Smooth muscle cell (in vitro differentiated cells): Measurements from ENCODE around the gene RABGAP1L. TPM values are rescaled to one million over a fixed set of nuclear protein-coding genes. Genes with fewer than 3 reads are reported as not detected.

ENCODE experiments used
- DNase-seq: peaks from one replicate; lab custom pipeline; 2025; ENCODE audit not compliant: unreplicated experiment; lab: John Stamatoyannopoulos, UW
- H2AFZ ChIP-seq: fragments of 200-600 bp; sonication (generic); 2 replicates; pipeline ENCODE4 v1.6.0; 2016; ENCODE audit warnings: antibody characterized with exemption, low read depth, mild to moderate bottlenecking
- H3F3A ChIP-seq: fragments of 200-600 bp; sonication (generic); 2 replicates; pipeline ENCODE4 v1.6.0; 2017; ENCODE audit warnings: antibody characterized with exemption, low read depth
- H3K27ac ChIP-seq: fragments of 200-600 bp; sonication (generic); 2 replicates; pipeline ENCODE4 v1.5.1; 2016; ENCODE audit warnings: low read depth, mild to moderate bottlenecking
- H3K27me3 ChIP-seq: fragments of 200-600 bp; sonication (generic); 2 replicates; pipeline ENCODE4 v1.6.1; 2016; ENCODE audit warnings: low read depth, mild to moderate bottlenecking
- H3K36me3 ChIP-seq: fragments of 200-600 bp; sonication (generic); 2 replicates; pipeline ENCODE4 v1.5.1; 2016; ENCODE audit warnings: low read depth
- H3K4me1 ChIP-seq: fragments of 200-600 bp; sonication (generic); 2 replicates; pipeline ENCODE4 v1.5.1; 2016; ENCODE audit warnings: low read depth
- H3K4me2 ChIP-seq: fragments of 200-600 bp; sonication (generic); 2 replicates; pipeline ENCODE4 v1.6.0; 2016; ENCODE audit warnings: mild to moderate bottlenecking
- H3K4me3 ChIP-seq: fragments of 200-600 bp; sonication (generic); 2 replicates; pipeline ENCODE4 v1.5.1; 2016; ENCODE audit warnings: mild to moderate bottlenecking
- H3K79me2 ChIP-seq: fragments of 200-600 bp; sonication (generic); 2 replicates; pipeline ENCODE4 v1.6.0; 2016; ENCODE audit warnings: low read depth, mild to moderate bottlenecking
- H3K9ac ChIP-seq: fragments of 200-600 bp; sonication (generic); 2 replicates; pipeline ENCODE4 v1.6.0; 2016; ENCODE audit warnings: low read depth
- H3K9me3 ChIP-seq: fragments of 200-600 bp; sonication (generic); replicated peaks from 2 replicates; pipeline ENCODE4 v1.5.1; 2016; ENCODE audit warnings: low read depth
- H4K20me1 ChIP-seq: fragments of 200-600 bp; sonication (generic); 2 replicates; pipeline ENCODE4 v1.6.0; 2016; ENCODE audit warnings: low read depth
- WGBS: methylation state at CpG from one replicate; pipeline ENCODE4 v1.1.7; 2016; ENCODE audit warnings: low lambda C conversion rate; 5-methylcytosine and 5-hydroxymethylcytosine counted together
- polyA plus RNA-seq: library from polyadenylated mRNA; unstranded; fragments of >200 nt; fragmentation: Nextera tagmentation; extraction: Ambion mirVana; gene quantifications from 2 replicates; pipeline ENCODE4 v1.2.1, GENCODE V29; 2016
- total RNA-seq: library from RNA; depleted of rRNA; stranded (reverse); fragments of >200 nt; gene quantifications from 2 replicates; pipeline ENCODE4 v1.2.3, GENCODE V29; 2014
- TF ChIP-seq, protein P1 (sequence below): fragments of 200-600 bp; sonication (generic); IDR thresholded peaks from 2 replicates; pipeline ENCODE4 v1.5.1; 2017; ENCODE audit warnings: borderline replicate concordance, mild to moderate bottlenecking, antibody characterized with exemption; ENCODE audit not compliant: insufficient read depth, poor library complexity, severe bottlenecking

The RABGAP1L gene
- total and polyA plus RNA-seq, 2 experiments from 2014 or later: 4.8 to 24.7 TPM

DNA sequence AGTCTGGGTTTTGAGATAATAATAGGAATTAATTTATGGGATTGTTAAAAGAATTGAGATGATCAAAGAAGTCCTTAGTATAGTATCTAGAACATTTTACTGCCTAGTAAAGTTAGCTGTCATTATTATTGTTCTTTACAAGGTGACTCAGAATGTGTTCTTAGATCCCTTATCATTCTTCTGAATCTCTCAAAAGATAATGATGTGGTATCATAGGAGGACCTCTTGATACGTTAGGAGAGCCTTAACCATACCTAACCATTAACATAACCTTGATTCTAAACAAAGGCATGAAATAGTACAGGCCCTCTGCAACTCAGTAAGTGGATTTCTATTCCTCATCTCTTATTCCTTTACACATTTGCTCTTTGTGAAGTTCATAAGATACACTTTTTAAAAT lies 593.8 kb downstream of the RABGAP1L start:
- no peaks in the 10 kb centered on the region for H4K20me1 ChIP-seq

GRCh38 chr1:174761335-174761734 lies 602.0 kb downstream of the RABGAP1L start:
- TF ChIP-seq, protein P1, sequence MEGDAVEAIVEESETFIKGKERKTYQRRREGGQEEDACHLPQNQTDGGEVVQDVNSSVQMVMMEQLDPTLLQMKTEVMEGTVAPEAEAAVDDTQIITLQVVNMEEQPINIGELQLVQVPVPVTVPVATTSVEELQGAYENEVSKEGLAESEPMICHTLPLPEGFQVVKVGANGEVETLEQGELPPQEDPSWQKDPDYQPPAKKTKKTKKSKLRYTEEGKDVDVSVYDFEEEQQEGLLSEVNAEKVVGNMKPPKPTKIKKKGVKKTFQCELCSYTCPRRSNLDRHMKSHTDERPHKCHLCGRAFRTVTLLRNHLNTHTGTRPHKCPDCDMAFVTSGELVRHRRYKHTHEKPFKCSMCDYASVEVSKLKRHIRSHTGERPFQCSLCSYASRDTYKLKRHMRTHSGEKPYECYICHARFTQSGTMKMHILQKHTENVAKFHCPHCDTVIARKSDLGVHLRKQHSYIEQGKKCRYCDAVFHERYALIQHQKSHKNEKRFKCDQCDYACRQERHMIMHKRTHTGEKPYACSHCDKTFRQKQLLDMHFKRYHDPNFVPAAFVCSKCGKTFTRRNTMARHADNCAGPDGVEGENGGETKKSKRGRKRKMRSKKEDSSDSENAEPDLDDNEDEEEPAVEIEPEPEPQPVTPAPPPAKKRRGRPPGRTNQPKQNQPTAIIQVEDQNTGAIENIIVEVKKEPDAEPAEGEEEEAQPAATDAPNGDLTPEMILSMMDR: no peak
- no peaks in the 10 kb centered on the region for H3K9me3 ChIP-seq
- H3K27me3 ChIP-seq: no peaks in the 10 kb centered on the region
- no peaks in the 10 kb centered on the region for H3K4me1 ChIP-seq
- 94% methylated on average over 18 of the region's 19 CpGs for WGBS
- H3K36me3 ChIP-seq: no peaks in the 10 kb centered on the region
- no peak overlapping the region for H3K9ac ChIP-seq
- H3K4me2 ChIP-seq: no peak overlapping the region
- H2AFZ ChIP-seq: no peak overlapping the region
- no peak overlapping the region for H3K27ac ChIP-seq
- no peak for DNase-seq
- H3K79me2 ChIP-seq: no peaks in the 10 kb centered on the region
- no peaks in the 10 kb centered on the region for H4K20me1 ChIP-seq
- H3K4me3 ChIP-seq: no peak overlapping the region
- no peaks in the 10 kb centered on the region for H3F3A ChIP-seq

More for the DNA sequence above, 593.8 kb downstream of the RABGAP1L start:
- Histone ChIP-seq H2AFZ (no peak overlapping the region), H3K9ac (no peak overlapping the region), H3K4me1 (no peaks in the 10 kb centered on the region), H3K4me3 (no peak overlapping the region), H3K9me3 (no peaks in the 10 kb centered on the region), H3K79me2 (no peaks in the 10 kb centered on the region), H3K27me3 (no peaks in the 10 kb centered on the region), H3K27ac (no peak overlapping the region), H3K36me3 (no peaks in the 10 kb centered on the region), H3K4me2 (no peak overlapping the region), H3F3A (no peaks in the 10 kb centered on the region)
- no peak for DNase-seq
- TF ChIP-seq, protein P1: no peak
- 50% methylated on average over 1 of the region's 1 CpG for WGBS

DNA sequence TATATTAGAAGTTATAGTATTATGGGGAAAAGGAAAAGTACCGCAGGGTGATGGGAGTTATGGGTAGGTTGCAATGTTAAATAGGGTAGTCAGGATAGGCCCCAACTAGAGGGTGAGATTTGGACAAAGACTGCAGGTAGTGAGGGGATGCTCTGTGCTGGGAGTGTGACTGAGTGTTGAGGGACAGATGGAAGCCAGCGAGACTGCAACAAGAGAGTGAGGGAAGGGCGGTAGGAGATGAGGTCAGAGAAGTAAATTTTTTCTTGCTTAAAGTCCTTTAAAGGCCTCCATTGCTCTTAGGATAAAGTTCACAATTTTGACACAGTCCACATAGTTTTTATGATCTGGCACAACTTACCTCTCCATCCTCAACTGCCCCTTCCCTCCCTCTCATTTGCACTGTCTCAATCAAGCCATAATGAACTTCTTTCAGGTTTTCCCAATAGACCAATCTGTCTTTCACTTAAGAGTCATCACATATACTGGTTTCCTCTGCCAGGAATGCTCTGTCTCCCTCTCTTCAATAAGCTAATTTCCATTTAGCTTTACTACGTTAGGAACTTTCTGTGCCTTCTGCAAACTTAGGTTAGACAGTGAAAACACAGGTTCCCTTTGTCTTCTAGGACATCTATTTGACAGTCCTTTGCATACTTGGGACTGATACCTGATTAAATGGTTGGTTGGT lies 602.7 kb downstream of the RABGAP1L start:
- Histone ChIP-seq H3K79me2 (no peaks in the 10 kb centered on the region), H2AFZ (no peak overlapping the region), H3K27me3 (no peaks in the 10 kb centered on the region), H3K4me2 (no peak overlapping the region), H3K9ac (no peak overlapping the region), H3K27ac (no peak overlapping the region), H3F3A (no peaks in the 10 kb centered on the region), H3K36me3 (no peaks in the 10 kb centered on the region), H3K4me1 (no peaks in the 10 kb centered on the region), H3K4me3 (no peak overlapping the region), H3K9me3 (no peaks in the 10 kb centered on the region), H4K20me1 (no peaks in the 10 kb centered on the region)
- DNase-seq: no peak
- TF ChIP-seq, protein P1: no peak
- WGBS: 96% methylated on average over 4 of the region's 4 CpGs

GRCh38 chr1:174764191-174764590 lies 604.9 kb downstream of the RABGAP1L start:
- Histone ChIP-seq H3K4me1 (no peaks in the 10 kb centered on the region), H3K9ac (no peak overlapping the region), H3K4me2 (no peak overlapping the region), H4K20me1 (no peaks in the 10 kb centered on the region), H3K9me3 (no peaks in the 10 kb centered on the region), H2AFZ (no peak overlapping the region), H3K79me2 (no peaks in the 10 kb centered on the region), H3K27ac (no peak overlapping the region), H3K27me3 (no peaks in the 10 kb centered on the region), H3K36me3 (no peaks in the 10 kb centered on the region), H3F3A (no peaks in the 10 kb centered on the region), H3K4me3 (no peak overlapping the region)
- WGBS: 95% methylated on average over 2 of the region's 2 CpGs
- TF ChIP-seq, protein P1: no peak
- DNase-seq: no peak
